ENCODE data around the gene NAP1L4.

NAP1L4 gene

GRCh38 chr11:2902784-2903671 is 89.1 kb downstream of the NAP1L4 start:
- Histone ChIP-seq H3K79me2 (ENCODE audit: low read length) (no peaks in the 10 kb centered on the region), H3K27me3 (ENCODE audit: low read depth, low read length) (no peaks in the 10 kb centered on the region), H3K9ac (ENCODE audit: low read length) (peak overlapping the region; percentile 84), H2AFZ (ENCODE audit: low read depth, low read length) (no peak overlapping the region), H3K9me3 (ENCODE audit: insufficient read depth, low read length) (no peaks in the 10 kb centered on the region), H3K4me2 (ENCODE audit: low read length) (peak overlapping the region; percentile 82), H3K4me3 (ENCODE audit: low read length) (peak overlapping the region; percentile 91), H4K20me1 (ENCODE audit: insufficient read depth, low read length) (no peaks in the 10 kb centered on the region), H3K36me3 (replicated peaks; ENCODE audit: low read depth, low read length) (no peaks in the 10 kb centered on the region), H3K4me1 (ENCODE audit: low read length) (peaks cover 27% of the 10 kb centered on the region), H3K27ac (ENCODE audit: low read length) (no peak overlapping the region)
- TF ChIP-seq, protein P1, sequence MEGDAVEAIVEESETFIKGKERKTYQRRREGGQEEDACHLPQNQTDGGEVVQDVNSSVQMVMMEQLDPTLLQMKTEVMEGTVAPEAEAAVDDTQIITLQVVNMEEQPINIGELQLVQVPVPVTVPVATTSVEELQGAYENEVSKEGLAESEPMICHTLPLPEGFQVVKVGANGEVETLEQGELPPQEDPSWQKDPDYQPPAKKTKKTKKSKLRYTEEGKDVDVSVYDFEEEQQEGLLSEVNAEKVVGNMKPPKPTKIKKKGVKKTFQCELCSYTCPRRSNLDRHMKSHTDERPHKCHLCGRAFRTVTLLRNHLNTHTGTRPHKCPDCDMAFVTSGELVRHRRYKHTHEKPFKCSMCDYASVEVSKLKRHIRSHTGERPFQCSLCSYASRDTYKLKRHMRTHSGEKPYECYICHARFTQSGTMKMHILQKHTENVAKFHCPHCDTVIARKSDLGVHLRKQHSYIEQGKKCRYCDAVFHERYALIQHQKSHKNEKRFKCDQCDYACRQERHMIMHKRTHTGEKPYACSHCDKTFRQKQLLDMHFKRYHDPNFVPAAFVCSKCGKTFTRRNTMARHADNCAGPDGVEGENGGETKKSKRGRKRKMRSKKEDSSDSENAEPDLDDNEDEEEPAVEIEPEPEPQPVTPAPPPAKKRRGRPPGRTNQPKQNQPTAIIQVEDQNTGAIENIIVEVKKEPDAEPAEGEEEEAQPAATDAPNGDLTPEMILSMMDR (IDR thresholded peaks at IDR 0.05; ENCODE audit: low read depth, low read length): no peak
- no peak for TF ChIP-seq EZH2phosphoT487 (IDR thresholded peaks at IDR 0.05; ENCODE audit: low read depth)

DNA sequence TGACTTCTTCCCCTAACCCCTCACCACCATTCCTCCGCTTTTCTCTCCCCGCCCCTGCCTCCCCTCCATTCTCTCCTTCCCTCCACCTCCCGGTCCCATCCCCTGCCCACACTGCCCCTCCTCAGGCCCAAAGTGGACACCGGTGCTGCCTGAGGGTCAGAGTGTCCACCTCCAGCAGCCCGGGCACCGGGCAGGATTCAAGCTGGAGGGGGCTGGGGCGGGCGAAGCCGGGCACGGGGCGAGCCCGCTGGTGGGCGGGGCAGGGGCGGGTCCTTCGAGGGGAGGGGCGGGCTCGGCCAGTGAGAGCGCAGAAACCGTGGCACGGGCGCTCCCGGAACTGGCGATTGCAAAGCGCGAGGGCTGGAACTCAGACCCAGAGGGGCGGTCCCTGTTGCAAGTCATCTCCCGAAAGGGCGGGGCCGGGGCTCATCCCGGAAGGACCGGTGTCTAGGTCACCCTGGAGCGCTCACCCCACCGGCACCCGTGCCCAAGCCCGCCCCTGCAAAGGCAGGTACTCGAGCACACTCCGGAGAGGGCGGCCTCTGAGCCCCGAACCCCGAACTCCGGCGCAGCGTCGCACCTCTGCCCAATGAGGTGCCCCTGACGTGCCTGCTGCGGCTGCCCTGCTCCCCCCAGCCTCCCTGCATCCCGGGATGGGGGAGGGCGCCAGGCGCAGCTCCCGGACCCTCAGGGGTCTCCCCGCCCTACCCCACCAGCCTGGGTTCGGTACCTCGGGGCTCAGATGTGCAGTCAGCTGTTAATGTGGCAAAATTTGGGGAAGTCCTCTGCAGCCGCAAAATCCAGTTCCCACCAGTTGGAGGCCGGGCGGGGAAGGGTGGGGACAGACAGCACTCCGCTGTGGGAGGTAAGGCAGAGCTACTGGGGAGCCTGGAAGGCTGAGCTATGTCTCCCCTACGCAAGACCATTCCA is 90.0 kb downstream of the NAP1L4 start:
- Histone ChIP-seq H3K4me3 (ENCODE audit: low read length) (peak overlapping the region; percentile 91), H2AFZ (ENCODE audit: low read depth, low read length) (peak overlapping the region; percentile 91), H3K27ac (ENCODE audit: low read length) (0 out of 2 replicates have a peak overlapping the region, but pooled peaks have one; percentile 22), H3K27me3 (ENCODE audit: low read depth, low read length) (no peaks in the 10 kb centered on the region), H3K79me2 (ENCODE audit: low read length) (no peaks in the 10 kb centered on the region), H3K9ac (ENCODE audit: low read length) (peak overlapping the region; percentile 88), H4K20me1 (ENCODE audit: insufficient read depth, low read length) (no peaks in the 10 kb centered on the region), H3K9me3 (ENCODE audit: insufficient read depth, low read length) (no peaks in the 10 kb centered on the region), H3K36me3 (replicated peaks; ENCODE audit: low read depth, low read length) (no peaks in the 10 kb centered on the region), H3K4me1 (ENCODE audit: low read length) (peaks cover 27% of the 10 kb centered on the region), H3K4me2 (ENCODE audit: low read length) (peak overlapping the region; percentile 99)
- no peak for TF ChIP-seq EZH2phosphoT487 (IDR thresholded peaks at IDR 0.05; ENCODE audit: low read depth)
- TF ChIP-seq, protein P1 (IDR thresholded peaks at IDR 0.05; ENCODE audit: low read depth, low read length): no peak

DNA sequence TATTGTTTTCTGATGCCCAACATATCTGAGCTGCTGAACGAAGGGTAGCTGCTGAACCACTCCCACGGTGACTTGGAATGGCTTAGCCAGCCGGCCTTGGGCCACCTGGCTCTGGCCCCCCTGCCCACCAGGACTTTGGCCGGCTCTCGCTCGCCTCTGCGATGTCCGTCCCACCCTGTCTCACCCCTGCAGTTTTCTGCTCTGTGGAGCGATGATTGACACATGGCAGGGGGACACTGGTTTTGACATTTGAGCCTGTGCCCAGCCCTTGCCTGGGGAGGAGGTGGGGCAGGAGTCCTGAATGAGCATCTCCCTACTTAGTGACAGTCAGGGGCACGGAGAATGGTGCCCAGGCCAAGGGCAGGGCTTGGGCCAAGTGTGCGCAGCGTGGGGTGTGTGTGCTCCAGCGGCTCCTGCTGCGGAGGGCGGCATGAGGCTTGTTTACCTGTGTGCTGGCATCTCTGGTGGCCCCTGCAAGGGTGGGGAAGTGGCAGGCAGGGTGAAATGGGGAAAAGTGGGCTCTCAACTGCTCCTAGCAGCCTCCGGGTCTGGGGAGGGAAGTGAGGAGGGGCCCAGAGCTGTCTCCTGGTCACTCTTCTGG is 90.8 kb downstream of the NAP1L4 start:
- H3K4me3 ChIP-seq (ENCODE audit: low read length): peak overlapping the region; percentile 91
- H3K27me3 ChIP-seq (ENCODE audit: low read depth, low read length): no peaks in the 10 kb centered on the region
- no peak overlapping the region for H3K27ac ChIP-seq (ENCODE audit: low read length)
- TF ChIP-seq EZH2phosphoT487 (IDR thresholded peaks at IDR 0.05; ENCODE audit: low read depth): no peak
- TF ChIP-seq, protein P1 (IDR thresholded peaks at IDR 0.05; ENCODE audit: low read depth, low read length): no peak
- H2AFZ ChIP-seq (ENCODE audit: low read depth, low read length): no peak overlapping the region
- H3K4me1 ChIP-seq (ENCODE audit: low read length): peaks cover 27% of the 10 kb centered on the region
- H3K79me2 ChIP-seq (ENCODE audit: low read length): no peaks in the 10 kb centered on the region
- peak overlapping the region; percentile 99 for H3K4me2 ChIP-seq (ENCODE audit: low read length)
- no peaks in the 10 kb centered on the region for H4K20me1 ChIP-seq (ENCODE audit: insufficient read depth, low read length)
- H3K36me3 ChIP-seq (replicated peaks; ENCODE audit: low read depth, low read length): no peaks in the 10 kb centered on the region
- H3K9ac ChIP-seq (ENCODE audit: low read length): peak overlapping the region; percentile 88
- no peaks in the 10 kb centered on the region for H3K9me3 ChIP-seq (ENCODE audit: insufficient read depth, low read length)

All from OCI-LY3 (cell line).